ENCODE measurements around the gene FREM1.

Gene FREM1

DNA sequence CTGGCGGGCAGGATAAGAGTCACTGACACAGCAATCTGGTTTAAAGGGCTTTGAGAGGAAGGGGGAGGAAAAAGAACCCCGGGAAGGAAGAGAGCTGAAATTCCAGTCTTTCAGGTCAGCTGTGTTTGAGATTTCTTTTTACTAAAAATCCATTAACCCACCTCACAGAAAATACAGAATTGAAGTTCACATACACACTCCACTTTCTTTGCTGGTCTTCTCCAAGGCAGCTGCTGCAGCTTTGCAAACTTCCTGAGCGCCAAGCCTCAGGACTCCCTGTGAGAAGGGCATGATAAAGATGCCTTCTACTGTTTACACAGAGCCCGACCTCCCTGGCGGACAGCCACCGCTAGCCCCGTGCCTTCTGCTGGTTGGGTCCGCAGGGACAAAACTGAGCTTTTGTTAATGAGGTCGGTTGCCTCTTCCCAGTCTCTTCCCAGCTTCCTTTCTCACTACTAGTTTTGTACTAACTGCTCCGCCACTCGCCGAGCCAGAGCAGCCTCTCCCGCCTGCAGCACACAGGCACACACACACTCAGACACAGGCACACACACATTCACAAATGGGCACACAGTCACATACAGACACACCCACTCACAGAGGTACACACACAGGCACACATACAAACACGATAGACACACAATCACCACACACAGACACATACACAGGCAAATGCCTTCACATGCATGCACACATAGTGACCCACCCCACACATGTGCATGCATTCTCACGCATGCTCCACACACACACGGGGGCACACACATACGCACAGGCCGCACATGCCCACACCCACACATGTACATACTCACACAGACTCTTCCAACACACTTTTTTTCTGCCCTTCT is at the start of gene FREM1:
FREM1 (minus strand) TSS at position 468 of the 845 bp plus-strand sequence. CDS start 41,451 bp downstream, outside the sequence.
- no peak within 1 kb of the TSS for H3K9ac ChIP-seq (ENCODE audit: low read length)
- peaks cover 4% of the 10 kb centered on the region for H3K27me3 ChIP-seq (ENCODE audit: control insufficient read depth, insufficient read depth, low read length)
- no peaks in the 10 kb centered on the region for H3K4me1 ChIP-seq (ENCODE audit: control insufficient read depth, insufficient read depth, low read length)
- H3K9me3 ChIP-seq (ENCODE audit: control insufficient read depth, low read length): no peaks in the 10 kb centered on the region
- no peak within 1 kb of the TSS for H3K4me3 ChIP-seq (ENCODE audit: low read length)
- H3K36me3 ChIP-seq (ENCODE audit: control insufficient read depth, insufficient read depth, low read length): no peaks in the 10 kb centered on the region

GRCh38 chr9:14958989-14959388 is 48.8 kb upstream of the FREM1 start:
- no peaks in the 10 kb centered on the region for H3K36me3 ChIP-seq (ENCODE audit: control insufficient read depth, insufficient read depth, low read length)
- H3K9me3 ChIP-seq (ENCODE audit: control insufficient read depth, low read length): no peaks in the 10 kb centered on the region
- no peak overlapping the region for H3K4me3 ChIP-seq (ENCODE audit: low read length)
- no peak overlapping the region for H3K9ac ChIP-seq (ENCODE audit: low read length)
- H3K4me1 ChIP-seq (ENCODE audit: control insufficient read depth, insufficient read depth, low read length): no peaks in the 10 kb centered on the region
- no peaks in the 10 kb centered on the region for H3K27me3 ChIP-seq (ENCODE audit: control insufficient read depth, insufficient read depth, low read length)

- H3K27me3 ChIP-seq (ENCODE audit: control insufficient read depth, insufficient read depth, low read length): no peaks in the 10 kb centered on the region
- no peak overlapping the region for H3K9ac ChIP-seq (ENCODE audit: low read length)
- H3K4me3 ChIP-seq (ENCODE audit: low read length): no peak overlapping the region
- H3K4me1 ChIP-seq (ENCODE audit: control insufficient read depth, insufficient read depth, low read length): no peaks in the 10 kb centered on the region
- H3K9me3 ChIP-seq (ENCODE audit: control insufficient read depth, low read length): no peaks in the 10 kb centered on the region
- H3K36me3 ChIP-seq (ENCODE audit: control insufficient read depth, insufficient read depth, low read length): no peaks in the 10 kb centered on the region
Observed at GRCh38 chr9:14957109-14957508, 46.9 kb upstream of the FREM1 start.

- H3K36me3 ChIP-seq (ENCODE audit: control insufficient read depth, insufficient read depth, low read length): no peaks in the 10 kb centered on the region
- no peak overlapping the region for H3K4me3 ChIP-seq (ENCODE audit: low read length)
- no peaks in the 10 kb centered on the region for H3K9me3 ChIP-seq (ENCODE audit: control insufficient read depth, low read length)
- no peak overlapping the region for H3K9ac ChIP-seq (ENCODE audit: low read length)
- no peaks in the 10 kb centered on the region for H3K4me1 ChIP-seq (ENCODE audit: control insufficient read depth, insufficient read depth, low read length)
- no peaks in the 10 kb centered on the region for H3K27me3 ChIP-seq (ENCODE audit: control insufficient read depth, insufficient read depth, low read length)
Observed at GRCh38 chr9:14956208-14956607, 46.0 kb upstream of the FREM1 start.

DNA sequence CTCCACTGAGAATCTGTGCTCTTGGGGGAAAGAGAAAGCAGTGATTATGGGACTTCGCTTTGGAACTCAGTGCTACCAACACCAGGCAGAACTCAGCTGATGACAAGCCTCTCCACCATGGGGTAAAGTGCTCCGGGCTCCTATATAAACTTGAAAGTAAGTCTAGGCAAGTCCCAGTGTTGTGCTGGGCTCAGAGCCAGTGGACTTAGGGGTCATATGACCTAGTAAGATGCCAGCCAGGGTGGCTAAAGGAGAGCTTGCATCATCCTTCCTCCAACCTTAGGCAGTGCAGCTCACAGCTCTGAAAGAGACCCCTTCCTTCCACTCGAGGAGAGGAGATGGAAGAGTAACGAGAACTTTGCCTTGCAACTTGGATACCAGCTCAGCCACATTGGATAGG is 35.1 kb upstream of the FREM1 start:
- H3K4me1 ChIP-seq (ENCODE audit: control insufficient read depth, insufficient read depth, low read length): no peaks in the 10 kb centered on the region
- H3K9ac ChIP-seq (ENCODE audit: low read length): no peak overlapping the region
- no peak overlapping the region for H3K4me3 ChIP-seq (ENCODE audit: low read length)
- no peaks in the 10 kb centered on the region for H3K9me3 ChIP-seq (ENCODE audit: control insufficient read depth, low read length)
- H3K27me3 ChIP-seq (ENCODE audit: control insufficient read depth, insufficient read depth, low read length): no peaks in the 10 kb centered on the region
- H3K36me3 ChIP-seq (ENCODE audit: control insufficient read depth, insufficient read depth, low read length): no peaks in the 10 kb centered on the region

- H3K4me3 ChIP-seq (ENCODE audit: low read length): no peak overlapping the region
- no peaks in the 10 kb centered on the region for H3K27me3 ChIP-seq (ENCODE audit: control insufficient read depth, insufficient read depth, low read length)
- no peaks in the 10 kb centered on the region for H3K36me3 ChIP-seq (ENCODE audit: control insufficient read depth, insufficient read depth, low read length)
- no peaks in the 10 kb centered on the region for H3K4me1 ChIP-seq (ENCODE audit: control insufficient read depth, insufficient read depth, low read length)
- no peak overlapping the region for H3K9ac ChIP-seq (ENCODE audit: low read length)
- no peaks in the 10 kb centered on the region for H3K9me3 ChIP-seq (ENCODE audit: control insufficient read depth, low read length)
Observed at GRCh38 chr9:14941501-14942405, 31.5 kb upstream of the FREM1 start.

DNA sequence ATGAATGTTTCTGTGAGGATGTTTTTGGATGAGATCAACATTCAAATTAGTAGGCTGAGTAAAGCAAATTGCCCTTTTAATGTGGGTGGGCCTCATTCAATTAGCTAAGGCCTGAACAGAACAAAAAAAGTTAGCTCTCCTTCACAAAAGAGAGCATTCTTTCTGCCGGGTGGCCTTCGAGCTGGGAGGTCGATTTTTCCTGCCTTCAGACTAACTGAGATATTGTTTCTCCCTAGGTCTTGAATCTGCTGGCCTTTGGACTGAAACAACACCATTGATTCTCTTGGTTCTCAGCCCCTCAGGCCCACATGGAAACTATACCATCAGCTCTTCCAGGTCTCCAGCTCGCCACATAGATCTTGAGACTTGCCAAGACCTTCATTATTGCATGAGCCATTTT is 29.1 kb upstream of the FREM1 start:
- Histone ChIP-seq H3K9me3 (ENCODE audit: control insufficient read depth, low read length) (no peaks in the 10 kb centered on the region), H3K4me1 (ENCODE audit: control insufficient read depth, insufficient read depth, low read length) (no peaks in the 10 kb centered on the region), H3K9ac (ENCODE audit: low read length) (no peak overlapping the region), H3K27me3 (ENCODE audit: control insufficient read depth, insufficient read depth, low read length) (no peaks in the 10 kb centered on the region), H3K36me3 (ENCODE audit: control insufficient read depth, insufficient read depth, low read length) (no peaks in the 10 kb centered on the region), H3K4me3 (ENCODE audit: low read length) (no peak overlapping the region)

DNA sequence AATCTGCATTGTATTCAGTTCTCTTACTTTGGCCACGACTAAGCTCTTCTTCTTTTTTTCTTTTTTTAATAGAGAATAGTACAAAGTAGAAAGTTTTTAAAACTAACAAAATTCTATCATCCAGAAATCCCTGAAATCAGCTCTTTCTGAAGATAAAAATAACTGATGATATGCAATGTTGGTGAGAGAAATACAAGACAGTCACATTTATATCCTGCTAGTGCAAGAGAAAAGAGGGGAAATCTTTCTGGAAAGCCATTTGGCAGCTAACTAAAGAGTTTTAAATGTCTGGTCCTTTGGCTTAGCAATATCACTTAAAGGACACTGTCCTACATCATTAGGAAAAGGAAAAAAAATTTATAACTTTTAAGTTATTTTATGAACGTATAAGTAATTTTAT is 27.0 kb upstream of the FREM1 start:
- H3K4me3 ChIP-seq (ENCODE audit: low read length): no peak overlapping the region
- no peaks in the 10 kb centered on the region for H3K27me3 ChIP-seq (ENCODE audit: control insufficient read depth, insufficient read depth, low read length)
- no peaks in the 10 kb centered on the region for H3K9me3 ChIP-seq (ENCODE audit: control insufficient read depth, low read length)
- H3K4me1 ChIP-seq (ENCODE audit: control insufficient read depth, insufficient read depth, low read length): no peaks in the 10 kb centered on the region
- no peak overlapping the region for H3K9ac ChIP-seq (ENCODE audit: low read length)
- no peaks in the 10 kb centered on the region for H3K36me3 ChIP-seq (ENCODE audit: control insufficient read depth, insufficient read depth, low read length)

DNA sequence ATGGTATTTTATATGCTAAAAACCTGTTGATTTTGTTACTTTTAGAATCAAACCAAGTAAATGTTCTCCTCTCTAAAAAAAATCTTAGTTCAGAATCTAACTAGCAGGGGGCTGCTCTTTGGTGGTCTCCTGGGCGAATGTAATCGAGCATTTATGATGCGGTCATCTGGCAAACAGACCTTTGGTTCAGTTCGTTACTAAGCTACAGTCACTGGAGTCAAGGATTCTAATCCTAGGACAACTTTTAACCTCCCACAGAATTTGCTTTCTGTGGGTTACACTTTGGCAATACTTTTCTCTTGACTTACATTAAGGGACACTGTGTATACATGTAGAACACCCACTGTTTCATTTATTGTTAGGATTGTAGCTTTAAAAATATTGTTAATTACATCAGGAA is 26.3 kb upstream of the FREM1 start:
- Histone ChIP-seq H3K9me3 (ENCODE audit: control insufficient read depth, low read length) (no peaks in the 10 kb centered on the region), H3K36me3 (ENCODE audit: control insufficient read depth, insufficient read depth, low read length) (no peaks in the 10 kb centered on the region), H3K4me3 (ENCODE audit: low read length) (no peak overlapping the region), H3K9ac (ENCODE audit: low read length) (no peak overlapping the region), H3K4me1 (ENCODE audit: control insufficient read depth, insufficient read depth, low read length) (no peaks in the 10 kb centered on the region), H3K27me3 (ENCODE audit: control insufficient read depth, insufficient read depth, low read length) (no peaks in the 10 kb centered on the region)

DNA sequence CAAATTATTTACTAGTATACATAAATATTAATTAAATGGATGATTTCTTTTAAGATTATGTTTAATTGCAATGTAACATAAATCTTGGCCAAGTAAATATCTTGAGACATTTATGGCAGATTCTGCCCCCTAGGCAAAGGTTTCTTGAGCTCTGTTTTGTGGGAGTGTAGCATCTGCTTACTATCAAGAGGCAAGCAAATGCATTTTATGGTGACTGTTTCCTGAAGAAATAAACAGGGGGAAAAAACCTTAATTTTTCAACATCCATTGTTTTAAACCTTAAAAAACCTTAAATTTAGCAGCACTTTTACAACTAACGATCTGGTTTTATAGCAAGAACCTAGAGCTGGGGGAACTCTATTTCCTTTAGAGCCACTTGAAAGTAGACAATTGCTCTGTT is 25.7 kb upstream of the FREM1 start:
- Histone ChIP-seq H3K36me3 (ENCODE audit: control insufficient read depth, insufficient read depth, low read length) (no peaks in the 10 kb centered on the region), H3K27me3 (ENCODE audit: control insufficient read depth, insufficient read depth, low read length) (no peaks in the 10 kb centered on the region), H3K9ac (ENCODE audit: low read length) (no peak overlapping the region), H3K9me3 (ENCODE audit: control insufficient read depth, low read length) (no peaks in the 10 kb centered on the region), H3K4me3 (ENCODE audit: low read length) (no peak overlapping the region), H3K4me1 (ENCODE audit: control insufficient read depth, insufficient read depth, low read length) (no peaks in the 10 kb centered on the region)

DNA sequence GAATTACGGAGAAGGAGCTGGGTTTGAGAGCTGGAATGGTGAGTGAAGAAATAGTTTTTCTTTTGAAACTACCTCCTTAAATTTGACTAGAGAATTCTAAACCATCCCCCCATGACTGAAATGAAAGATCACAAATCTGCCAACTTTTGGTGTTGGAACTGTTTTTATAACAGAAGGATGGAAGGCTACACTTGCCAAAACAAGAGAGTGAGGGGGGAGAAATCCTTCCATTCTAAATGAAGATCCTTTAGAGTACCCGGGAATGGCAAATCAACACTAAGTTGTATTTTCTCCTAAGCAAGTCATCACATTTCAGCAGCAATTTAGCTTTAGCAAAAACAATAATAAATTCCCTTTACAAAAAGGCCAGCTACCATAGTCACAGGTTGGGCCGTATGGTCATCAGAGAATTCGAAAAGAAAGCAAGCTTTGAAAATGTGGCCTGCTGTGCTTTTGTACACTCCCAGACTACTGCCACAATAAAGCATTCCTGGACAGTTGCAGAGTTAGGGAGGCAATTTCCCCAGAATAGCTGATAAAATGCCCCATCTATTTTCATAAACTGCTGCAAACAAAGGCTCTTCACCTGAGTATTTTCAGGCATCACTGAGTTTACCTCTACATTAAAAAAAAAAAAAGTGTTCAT is 25.0 kb upstream of the FREM1 start:
- H3K9ac ChIP-seq (ENCODE audit: low read length): no peak overlapping the region
- no peaks in the 10 kb centered on the region for H3K27me3 ChIP-seq (ENCODE audit: control insufficient read depth, insufficient read depth, low read length)
- no peak overlapping the region for H3K4me3 ChIP-seq (ENCODE audit: low read length)
- no peaks in the 10 kb centered on the region for H3K9me3 ChIP-seq (ENCODE audit: control insufficient read depth, low read length)
- no peaks in the 10 kb centered on the region for H3K4me1 ChIP-seq (ENCODE audit: control insufficient read depth, insufficient read depth, low read length)
- no peaks in the 10 kb centered on the region for H3K36me3 ChIP-seq (ENCODE audit: control insufficient read depth, insufficient read depth, low read length)

- H3K4me3 ChIP-seq (ENCODE audit: low read length): no peak overlapping the region
- H3K36me3 ChIP-seq (ENCODE audit: control insufficient read depth, insufficient read depth, low read length): no peaks in the 10 kb centered on the region
- no peaks in the 10 kb centered on the region for H3K4me1 ChIP-seq (ENCODE audit: control insufficient read depth, insufficient read depth, low read length)
- no peak overlapping the region for H3K9ac ChIP-seq (ENCODE audit: low read length)
- no peaks in the 10 kb centered on the region for H3K9me3 ChIP-seq (ENCODE audit: control insufficient read depth, low read length)
- no peaks in the 10 kb centered on the region for H3K27me3 ChIP-seq (ENCODE audit: control insufficient read depth, insufficient read depth, low read length)
Observed at GRCh38 chr9:14932641-14933040, 22.4 kb upstream of the FREM1 start.
